IgD-negative memory B cell (primary cell): ENCODE measurements around the gene MAPKAP1. TPM values are rescaled to one million over a fixed set of nuclear protein-coding genes. Genes with fewer than 3 reads are reported as not detected.
A peak's percentile ranks its signal among the peaks of the same experiment; 100 is the strongest.

Experiments
- H3K27ac Mint-ChIP-seq, 3 donors: one replicate each; pipeline ENCODE4 v1.8.0; 2020 to 2022; ENCODE audit warnings: mild to moderate bottlenecking in 3 of 3, mixed read lengths in 3 of 3, moderate library complexity in 1 of 3
- H3K27me3 Mint-ChIP-seq: one replicate; pipeline ENCODE4 v1.8.0; 2021; ENCODE audit warnings: mixed read lengths
- H3K36me3 Mint-ChIP-seq: one replicate; pipeline ENCODE4 v1.8.0; 2020; ENCODE audit warnings: mild to moderate bottlenecking, mixed read lengths
- H3K4me1 Mint-ChIP-seq, 3 donors: one replicate each; pipeline ENCODE4 v1.8.0; 2020 to 2022; ENCODE audit warnings: mixed read lengths in 3 of 3, mild to moderate bottlenecking in 1 of 3
- H3K4me3 Mint-ChIP-seq, 4 donors: one replicate each; pipeline ENCODE4 v1.8.0; 2020 to 2022; ENCODE audit warnings: mild to moderate bottlenecking in 4 of 4, mixed read lengths in 4 of 4, moderate library complexity in 3 of 4
- H3K9me3 Mint-ChIP-seq, 3 donors: one replicate each; pipeline ENCODE4 v1.8.0; 2020 to 2021; ENCODE audit warnings: mixed read lengths in 3 of 3, mild to moderate bottlenecking in 1 of 3
- polyA plus RNA-seq: library from polyadenylated mRNA; unstranded; fragments of 300-500 nt; fragmentation: Illumina TruSeq; gene quantifications from one replicate; pipeline ENCODE4 v1.2.3, GENCODE V29; 2021

MAPKAP1 gene
- polyA plus RNA-seq, 1 donor from 2014 or later, result 74.7 TPM

GRCh38 chr9:125534971-125535701 lies 171.9 kb downstream of the MAPKAP1 start:
- Mint-ChIP-seq H3K4me1 (peaks cover 16 to 18% (median 16%) of the 10 kb centered on the region in 3 donors), H3K27ac (no peak overlapping the region), H3K27me3 (no peaks in the 10 kb centered on the region), H3K9me3 (no peaks in the 10 kb centered on the region), H3K36me3 (no peaks in the 10 kb centered on the region), H3K4me3 (no peak overlapping the region)

- no peaks in the 10 kb centered on the region for H3K9me3 Mint-ChIP-seq
- H3K27me3 Mint-ChIP-seq, result no peaks in the 10 kb centered on the region
- no peaks in the 10 kb centered on the region for H3K36me3 Mint-ChIP-seq
- H3K4me1 Mint-ChIP-seq, result peaks cover 25 to 29% (median 28%) of the 10 kb centered on the region in 3 donors
- H3K27ac Mint-ChIP-seq, result peak overlapping the region; percentile 29 to 92 (median 85)
- H3K4me3 Mint-ChIP-seq, result no peak overlapping the region
Measured at GRCh38 chr9:125532812-125533594, 174.0 kb downstream of the MAPKAP1 start.

- Mint-ChIP-seq H3K27me3 (no peaks in the 10 kb centered on the region), H3K36me3 (peaks cover 2% of the 10 kb centered on the region), H3K9me3 (no peaks in the 10 kb centered on the region), H3K4me1 (peaks cover 28 to 34% (median 32%) of the 10 kb centered on the region in 3 donors), H3K4me3 (peak overlapping the region in 1 of 4 donors; percentile 19), H3K27ac (peak overlapping the region; percentile 29 to 92 (median 85))
Measured at GRCh38 chr9:125532412-125532811, 174.6 kb downstream of the MAPKAP1 start.

GRCh38 chr9:125529589-125530515 lies 177.2 kb downstream of the MAPKAP1 start:
- Mint-ChIP-seq H3K9me3 (no peaks in the 10 kb centered on the region), H3K27ac (peak overlapping the region; percentile 48 to 85 (median 77)), H3K4me3 (peak overlapping the region; percentile 32 to 83 (median 61)), H3K27me3 (no peaks in the 10 kb centered on the region), H3K36me3 (peaks cover 4% of the 10 kb centered on the region), H3K4me1 (peaks cover 28 to 37% (median 33%) of the 10 kb centered on the region in 3 donors)

GRCh38 chr9:125529107-125529506 lies 177.9 kb downstream of the MAPKAP1 start:
- Mint-ChIP-seq H3K4me3 (peak overlapping the region in 3 of 4 donors; percentile 61 to 83 (median 61)), H3K36me3 (peaks cover 4% of the 10 kb centered on the region), H3K27ac (peak overlapping the region; percentile 48 to 85 (median 77)), H3K27me3 (no peaks in the 10 kb centered on the region), H3K4me1 (peaks cover 28 to 37% (median 33%) of the 10 kb centered on the region in 3 donors), H3K9me3 (no peaks in the 10 kb centered on the region)

DNA sequence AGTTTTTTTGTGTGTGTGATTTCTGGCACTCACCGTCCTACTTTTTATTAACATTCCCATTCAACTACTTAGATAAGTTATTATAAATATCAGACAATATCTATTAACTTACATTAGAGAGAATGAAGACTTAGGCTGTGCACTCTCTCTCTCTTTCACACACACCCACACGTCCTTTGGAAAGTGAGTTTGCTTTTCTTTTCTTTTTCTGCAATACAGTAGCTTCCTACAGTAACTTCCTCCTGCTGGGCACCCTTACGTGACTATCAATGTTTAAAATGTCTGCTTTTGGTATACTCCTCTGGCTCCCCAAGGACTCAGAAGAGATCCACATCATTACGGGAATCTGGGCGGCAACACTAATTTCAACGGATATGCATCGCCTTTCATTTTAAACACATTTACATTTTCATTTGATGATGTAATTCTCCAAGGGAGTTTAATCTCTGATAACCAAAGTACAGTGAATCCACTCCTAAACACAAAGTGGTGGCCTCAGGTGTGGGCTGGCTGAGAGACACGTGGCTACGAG lies 179.5 kb downstream of the MAPKAP1 start:
- Mint-ChIP-seq H3K9me3 (no peaks in the 10 kb centered on the region), H3K36me3 (peaks cover 4% of the 10 kb centered on the region), H3K4me3 (peak overlapping the region; percentile 4 to 88 (median 39)), H3K27ac (peak overlapping the region; percentile 33 to 86 (median 76)), H3K4me1 (peaks cover 30 to 45% (median 40%) of the 10 kb centered on the region in 3 donors), H3K27me3 (no peaks in the 10 kb centered on the region)

GRCh38 chr9:125525921-125526631 lies 180.9 kb downstream of the MAPKAP1 start:
- Mint-ChIP-seq H3K27ac (no peak overlapping the region), H3K9me3 (no peaks in the 10 kb centered on the region), H3K4me3 (no peak overlapping the region), H3K4me1 (peaks cover 35 to 48% (median 45%) of the 10 kb centered on the region in 3 donors), H3K27me3 (no peaks in the 10 kb centered on the region), H3K36me3 (peaks cover 4% of the 10 kb centered on the region)

DNA sequence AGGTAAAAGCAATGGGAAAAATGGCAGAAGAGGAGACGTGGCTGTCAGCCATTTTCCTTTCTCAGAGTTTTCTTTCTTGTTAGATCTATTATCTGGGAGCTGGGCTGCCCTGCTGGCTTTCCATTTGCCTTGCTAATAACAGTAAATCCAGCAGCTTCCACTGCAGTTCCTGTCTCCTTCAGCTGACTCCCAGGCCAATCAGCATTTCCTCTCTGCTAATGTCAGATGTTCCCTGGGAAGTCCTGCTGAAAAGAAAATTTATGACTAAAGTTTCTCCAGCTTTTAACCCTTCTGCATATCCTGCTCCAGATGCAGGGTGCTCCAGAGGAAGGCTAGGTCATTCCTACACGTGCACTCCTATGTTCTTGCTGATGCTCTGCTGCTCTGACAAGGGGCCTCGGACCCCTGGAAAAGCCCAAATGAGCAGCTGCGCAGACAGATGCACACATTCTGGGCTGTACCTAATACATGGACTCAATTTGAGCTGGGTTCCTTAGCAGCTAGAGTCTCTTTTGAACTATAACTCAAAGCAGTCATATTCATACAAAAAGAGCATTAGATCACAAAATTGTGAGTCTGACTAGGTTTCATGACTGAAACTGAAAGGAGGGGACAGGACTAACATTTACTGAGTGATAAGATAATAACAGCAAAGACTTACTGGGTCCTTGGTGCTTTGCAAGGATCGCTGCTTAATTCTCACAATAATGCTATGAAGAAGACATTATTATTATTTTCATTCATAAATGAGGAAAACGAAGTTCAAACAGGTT lies 182.2 kb downstream of the MAPKAP1 start:
- Mint-ChIP-seq H3K27ac (peak overlapping the region in 1 of 3 donors; percentile 70), H3K4me3 (no peak overlapping the region), H3K36me3 (peaks cover 4% of the 10 kb centered on the region), H3K27me3 (no peaks in the 10 kb centered on the region), H3K9me3 (no peaks in the 10 kb centered on the region), H3K4me1 (peaks cover 25 to 39% (median 36%) of the 10 kb centered on the region in 3 donors)

GRCh38 chr9:125523681-125524080 lies 183.3 kb downstream of the MAPKAP1 start:
- Mint-ChIP-seq H3K27ac (no peak overlapping the region), H3K27me3 (no peaks in the 10 kb centered on the region), H3K4me1 (peaks cover 20 to 32% (median 28%) of the 10 kb centered on the region in 3 donors), H3K4me3 (no peak overlapping the region), H3K36me3 (peaks cover 4% of the 10 kb centered on the region), H3K9me3 (no peaks in the 10 kb centered on the region)

- no peaks in the 10 kb centered on the region for H3K9me3 Mint-ChIP-seq
- H3K4me3 Mint-ChIP-seq, result peak overlapping the region in 1 of 4 donors; percentile 66
- H3K27ac Mint-ChIP-seq, result no peak overlapping the region
- H3K27me3 Mint-ChIP-seq, result no peaks in the 10 kb centered on the region
- H3K36me3 Mint-ChIP-seq, result peaks cover under 1% of the 10 kb centered on the region
- H3K4me1 Mint-ChIP-seq, result peaks cover 15 to 23% (median 22%) of the 10 kb centered on the region in 3 donors
Measured at GRCh38 chr9:125522328-125522725, 184.7 kb downstream of the MAPKAP1 start.

DNA sequence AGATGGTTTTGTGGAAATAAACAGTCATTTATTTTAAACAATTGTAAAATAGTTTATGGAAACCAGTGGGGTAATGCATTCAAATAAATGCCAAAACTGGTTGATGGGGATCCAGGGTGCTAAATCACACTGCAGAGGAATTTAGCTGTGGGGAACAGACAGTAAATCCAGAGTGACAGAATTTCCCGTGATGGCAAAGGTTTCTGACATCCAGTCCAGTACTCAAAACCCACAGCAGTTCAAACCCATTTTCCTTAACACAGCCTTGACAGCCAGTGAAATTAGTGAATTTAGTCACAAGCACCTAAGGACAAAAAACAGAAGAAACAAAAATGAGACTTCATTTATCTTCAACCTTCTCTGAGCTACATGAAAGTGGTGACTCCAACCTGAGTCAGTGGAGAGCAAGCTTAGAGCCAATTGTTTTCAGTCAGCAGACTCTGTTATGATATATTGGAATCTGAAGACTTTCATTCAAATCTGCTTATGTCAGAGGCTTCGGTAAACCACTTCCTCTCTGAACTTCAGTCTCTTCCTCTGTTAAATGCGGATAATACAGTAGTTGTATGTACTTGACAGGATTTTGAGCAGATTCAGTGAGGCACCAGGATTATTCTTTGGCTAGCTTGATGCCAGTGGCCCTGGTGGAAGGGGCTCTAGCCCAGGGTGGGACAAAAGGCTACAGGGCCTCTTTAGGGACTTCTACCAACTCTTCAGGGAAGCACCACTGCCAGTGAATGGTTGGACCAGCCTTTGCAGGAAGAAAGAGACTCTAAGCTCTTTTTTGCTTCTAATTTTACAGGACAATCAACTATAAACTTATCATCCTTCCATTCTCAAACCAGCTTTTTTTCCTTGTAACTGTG lies 185.3 kb downstream of the MAPKAP1 start:
- H3K36me3 Mint-ChIP-seq, result no peaks in the 10 kb centered on the region
- H3K9me3 Mint-ChIP-seq, result no peaks in the 10 kb centered on the region
- peak overlapping the region in 1 of 3 donors; percentile 73 for H3K27ac Mint-ChIP-seq
- H3K27me3 Mint-ChIP-seq, result no peaks in the 10 kb centered on the region
- peak overlapping the region in 2 of 4 donors; percentile 45 to 65 for H3K4me3 Mint-ChIP-seq
- H3K4me1 Mint-ChIP-seq, result peaks cover 15 to 22% (median 20%) of the 10 kb centered on the region in 3 donors

DNA sequence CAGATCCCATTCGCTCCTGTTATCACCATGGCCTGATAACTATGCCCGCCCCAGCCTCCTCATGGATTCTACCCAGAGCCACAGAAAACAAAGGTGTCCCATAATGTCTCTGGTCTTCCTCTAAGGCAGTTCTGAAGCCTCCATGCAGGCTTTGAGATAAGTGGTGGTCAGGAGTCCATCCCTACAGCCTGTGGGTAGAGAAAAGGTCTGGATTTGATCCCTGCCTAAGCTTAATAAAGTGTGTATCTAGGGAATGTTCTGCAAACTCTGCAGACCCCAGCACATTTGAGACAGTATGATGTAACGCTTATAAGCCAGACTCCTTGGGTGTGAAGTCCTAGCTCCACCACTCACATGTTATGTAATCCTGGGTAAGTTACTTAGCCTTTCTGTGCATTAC lies 187.3 kb downstream of the MAPKAP1 start:
- Mint-ChIP-seq H3K4me1 (peaks cover 15 to 22% (median 20%) of the 10 kb centered on the region in 3 donors), H3K4me3 (no peak overlapping the region), H3K36me3 (no peaks in the 10 kb centered on the region), H3K9me3 (no peaks in the 10 kb centered on the region), H3K27me3 (no peaks in the 10 kb centered on the region), H3K27ac (no peak overlapping the region)
